ENCODE measurements around the gene PIK3C2G.

DNA sequence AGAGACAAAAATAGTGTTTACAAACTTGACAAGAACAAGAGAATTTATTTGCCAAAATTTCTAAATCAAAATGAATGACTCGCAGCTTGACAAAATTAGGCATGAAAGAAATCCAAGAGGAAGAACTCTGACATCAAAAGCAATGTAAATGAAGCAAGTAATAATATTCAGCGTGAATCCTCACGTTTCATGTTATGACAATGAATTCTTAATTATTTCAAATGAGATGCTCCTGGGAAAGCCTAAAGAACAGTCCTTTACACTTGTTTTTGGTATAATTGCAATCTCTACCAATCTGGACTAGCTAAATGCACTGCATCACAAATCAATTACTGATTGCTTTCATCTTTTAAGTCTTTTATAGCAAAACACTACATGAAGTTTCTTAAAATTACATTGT, 29.1 kb downstream of the PIK3C2G start:
- TF ChIP-seq, protein P1, sequence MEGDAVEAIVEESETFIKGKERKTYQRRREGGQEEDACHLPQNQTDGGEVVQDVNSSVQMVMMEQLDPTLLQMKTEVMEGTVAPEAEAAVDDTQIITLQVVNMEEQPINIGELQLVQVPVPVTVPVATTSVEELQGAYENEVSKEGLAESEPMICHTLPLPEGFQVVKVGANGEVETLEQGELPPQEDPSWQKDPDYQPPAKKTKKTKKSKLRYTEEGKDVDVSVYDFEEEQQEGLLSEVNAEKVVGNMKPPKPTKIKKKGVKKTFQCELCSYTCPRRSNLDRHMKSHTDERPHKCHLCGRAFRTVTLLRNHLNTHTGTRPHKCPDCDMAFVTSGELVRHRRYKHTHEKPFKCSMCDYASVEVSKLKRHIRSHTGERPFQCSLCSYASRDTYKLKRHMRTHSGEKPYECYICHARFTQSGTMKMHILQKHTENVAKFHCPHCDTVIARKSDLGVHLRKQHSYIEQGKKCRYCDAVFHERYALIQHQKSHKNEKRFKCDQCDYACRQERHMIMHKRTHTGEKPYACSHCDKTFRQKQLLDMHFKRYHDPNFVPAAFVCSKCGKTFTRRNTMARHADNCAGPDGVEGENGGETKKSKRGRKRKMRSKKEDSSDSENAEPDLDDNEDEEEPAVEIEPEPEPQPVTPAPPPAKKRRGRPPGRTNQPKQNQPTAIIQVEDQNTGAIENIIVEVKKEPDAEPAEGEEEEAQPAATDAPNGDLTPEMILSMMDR (IDR thresholded peaks at IDR 0.05), result no peak
- no peak for TF ChIP-seq TCF7L2 (IDR thresholded peaks at IDR 0.05; ENCODE audit: low read depth, low read length)
